ENCODE measurements around the gene ADGRV1.

ADGRV1 gene

GRCh38 chr5:90558344-90559192, at the start of gene ADGRV1 (continued):
- no peak for TF ChIP-seq ZNF704 (tag by site-specific recombination; IDR thresholded peaks at IDR 0.05)
- no peak for TF ChIP-seq ZNF791 (tag by site-specific recombination; IDR thresholded peaks at IDR 0.05)
- no peak for TF ChIP-seq ZNF202 (tag by site-specific recombination; IDR thresholded peaks at IDR 0.05; ENCODE audit: borderline replicate concordance)
- TF ChIP-seq ZNF221 (tag by site-specific recombination; IDR thresholded peaks at IDR 0.05; ENCODE audit: borderline replicate concordance) = no peak
- TF ChIP-seq ZSCAN30 (tag by site-specific recombination; IDR thresholded peaks at IDR 0.05) = peak; percentile 99
- TF ChIP-seq ZSCAN23 (tag by site-specific recombination; IDR thresholded peaks at IDR 0.05) = peak; percentile 76; the same call in 1 of the 2 replicates
- peak; percentile 89 for TF ChIP-seq ZNF24 (tag by site-specific recombination; IDR thresholded peaks at IDR 0.05)
- TF ChIP-seq ZNF416 (tag by site-specific recombination; IDR thresholded peaks at IDR 0.05) = no peak
- no peak; the same call in 1 of the 2 replicates for TF ChIP-seq MYNN (tag by site-specific recombination; IDR thresholded peaks at IDR 0.05; ENCODE audit: borderline replicate concordance)
- peak; percentile 90 for TF ChIP-seq KLF10 (tag by site-specific recombination; IDR thresholded peaks at IDR 0.05)
- TF ChIP-seq ZEB2 (tag by site-specific recombination; IDR thresholded peaks at IDR 0.05) = peak; percentile 97
- peak; percentile 82; the same call in 1 of the 2 replicates for TF ChIP-seq INSM2 (tag by site-specific recombination; IDR thresholded peaks at IDR 0.05)
- no peak; the same call in 1 of the 2 replicates for TF ChIP-seq ZNF292 (tag by site-specific recombination; IDR thresholded peaks at IDR 0.05; ENCODE audit: borderline replicate concordance, low read depth)
- TF ChIP-seq ZBTB26 (tag by site-specific recombination; optimal IDR thresholded peaks at IDR 0.05) = peak; percentile 98
- TF ChIP-seq ZNF18 (tag by site-specific recombination; IDR thresholded peaks at IDR 0.05) = 0 out of 2 replicates have a peak, but pooled peaks have one; percentile 49
- no peak for TF ChIP-seq ZNF132 (tag by site-specific recombination; IDR thresholded peaks at IDR 0.05; ENCODE audit: borderline replicate concordance)
- no peak for TF ChIP-seq ZNF362 (tag by site-specific recombination; IDR thresholded peaks at IDR 0.05)
- no peak for TF ChIP-seq ZNF548 (tag by site-specific recombination; IDR thresholded peaks at IDR 0.05)
- TF ChIP-seq ZSCAN18 (tag by site-specific recombination; IDR thresholded peaks at IDR 0.05) = 0 out of 2 replicates have a peak, but pooled peaks have one; percentile 56
- no peak for TF ChIP-seq ZNF670 (tag by site-specific recombination; IDR thresholded peaks at IDR 0.05; ENCODE audit: low read depth)
- peak; percentile 92 for TF ChIP-seq ZFHX2 (tag by site-specific recombination; conservative IDR thresholded peaks at IDR 0.05)
- peak; percentile 82 for TF ChIP-seq ZBTB48 (tag by site-specific recombination; IDR thresholded peaks at IDR 0.05)
- TF ChIP-seq ZNF112 (tag by site-specific recombination; IDR thresholded peaks at IDR 0.05) = no peak
- TF ChIP-seq GLIS1 (tag by site-specific recombination; IDR thresholded peaks at IDR 0.05) = peak; percentile 85
- no peak for TF ChIP-seq ZNF626 (tag by site-specific recombination; IDR thresholded peaks at IDR 0.05)
- no peak for TF ChIP-seq SETDB1 (IDR thresholded peaks at IDR 0.05; ENCODE audit: insufficient read length, low read length)
- no peak for TF ChIP-seq MEIS1 (CRISPR knock-in tag; IDR thresholded peaks at IDR 0.05; ENCODE audit: borderline replicate concordance)
- TF ChIP-seq ZNF169 (tag by site-specific recombination; IDR thresholded peaks at IDR 0.05) = no peak
- TF ChIP-seq REPIN1 (tag by site-specific recombination; IDR thresholded peaks at IDR 0.05; ENCODE audit: low read depth) = no peak
- TF ChIP-seq ZNF350 (tag by site-specific recombination; IDR thresholded peaks at IDR 0.05) = no peak
- no peak for TF ChIP-seq ZNF529 (tag by site-specific recombination; IDR thresholded peaks at IDR 0.05; ENCODE audit: insufficient replicate concordance)
- peak; percentile 83 for TF ChIP-seq TRIM28 (IDR thresholded peaks at IDR 0.05; ENCODE audit: borderline replicate concordance, low read length)
